Fibroblast of the conjunctiva (primary cell): ENCODE measurements around the gene GDPD5.

Source experiments
- DNase-seq: peaks from one replicate; pipeline ENCODE4 v3.0.0-alpha.2; 2010; ENCODE audit warnings: low read depth

The GDPD5 gene

GRCh38 chr11:75445315-75445953, 80.3 kb downstream of the GDPD5 start:
- DNase-seq, result peak; percentile 21

DNA sequence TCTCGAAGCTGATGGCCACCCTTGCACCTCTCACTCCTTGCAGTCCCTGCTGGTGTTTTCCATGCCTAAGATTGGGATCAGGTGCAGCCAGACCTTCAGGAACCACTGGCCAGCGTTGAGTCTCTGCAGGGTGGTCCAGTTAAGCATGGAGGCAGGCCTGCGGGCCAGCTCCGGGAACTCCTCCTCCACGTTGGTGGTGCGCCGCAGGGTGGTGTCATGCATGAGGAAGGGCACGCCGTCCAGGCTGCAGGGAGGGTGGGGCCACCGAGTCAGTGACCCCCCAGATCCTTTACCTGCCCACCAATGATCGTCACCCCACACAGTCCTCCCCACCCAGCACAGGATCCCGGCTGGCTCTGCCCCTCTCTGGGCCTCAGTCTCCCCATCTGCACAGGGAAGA, 82.7 kb downstream of the GDPD5 start:
- DNase-seq, result no peak

GRCh38 chr11:75442161-75442885, 83.4 kb downstream of the GDPD5 start:
- no peak for DNase-seq

DNA sequence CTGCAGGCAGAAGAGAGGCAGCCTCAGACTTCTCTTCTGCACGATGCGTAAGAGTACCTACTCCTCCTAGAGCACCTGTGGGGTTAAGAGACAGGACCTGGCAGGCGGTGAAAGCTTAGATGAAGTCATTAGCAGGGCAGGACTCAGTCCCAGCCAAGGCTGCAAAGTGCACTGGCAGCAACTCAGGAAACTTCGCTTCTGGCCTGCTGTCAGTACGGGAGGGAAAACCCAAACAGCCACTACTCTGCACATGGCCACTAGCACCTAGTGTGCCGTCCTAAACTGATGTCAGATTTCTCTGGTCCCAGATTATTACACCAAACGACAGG, 84.0 kb downstream of the GDPD5 start:
- no peak for DNase-seq

GRCh38 chr11:75440960-75441803, 84.6 kb downstream of the GDPD5 start:
- DNase-seq, result no peak

GRCh38 chr11:75439495-75440120, 86.1 kb downstream of the GDPD5 start:
- DNase-seq, result no peak

GRCh38 chr11:75439026-75439425, 86.7 kb downstream of the GDPD5 start:
- DNase-seq, result no peak

DNA sequence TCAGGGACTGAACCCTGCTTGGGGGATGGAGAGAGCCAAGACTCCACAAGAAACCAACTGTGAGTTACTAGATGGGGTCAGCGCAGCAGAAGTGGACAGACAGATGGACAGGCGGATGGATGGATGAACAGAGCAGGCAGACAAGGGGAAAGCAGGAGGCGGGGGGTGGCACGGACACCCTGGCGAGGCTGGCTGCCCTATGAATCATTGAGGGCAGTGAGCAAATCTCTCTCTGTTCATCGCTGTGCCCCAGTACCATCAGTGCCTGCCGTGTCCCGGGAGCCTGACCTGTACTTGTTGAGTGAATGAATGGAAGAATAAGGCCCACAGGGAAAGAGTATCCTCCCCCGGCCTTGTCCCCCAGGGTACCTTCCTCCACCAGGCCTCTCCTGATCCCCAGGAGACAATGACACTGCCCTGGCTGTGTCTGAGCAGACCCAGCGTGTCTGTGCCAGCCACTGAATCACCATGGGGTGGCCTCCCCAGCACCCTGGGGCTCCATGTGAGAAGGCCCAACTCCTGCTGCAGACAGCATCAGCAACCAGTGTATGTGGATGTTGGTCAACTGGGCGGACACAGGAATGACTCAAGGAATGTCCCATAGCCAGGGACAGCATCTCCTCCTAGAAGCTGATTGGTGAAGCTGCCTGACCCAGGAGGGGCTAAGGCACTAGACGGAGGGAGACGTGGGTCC, 87.6 kb downstream of the GDPD5 start:
- no peak for DNase-seq

DNA sequence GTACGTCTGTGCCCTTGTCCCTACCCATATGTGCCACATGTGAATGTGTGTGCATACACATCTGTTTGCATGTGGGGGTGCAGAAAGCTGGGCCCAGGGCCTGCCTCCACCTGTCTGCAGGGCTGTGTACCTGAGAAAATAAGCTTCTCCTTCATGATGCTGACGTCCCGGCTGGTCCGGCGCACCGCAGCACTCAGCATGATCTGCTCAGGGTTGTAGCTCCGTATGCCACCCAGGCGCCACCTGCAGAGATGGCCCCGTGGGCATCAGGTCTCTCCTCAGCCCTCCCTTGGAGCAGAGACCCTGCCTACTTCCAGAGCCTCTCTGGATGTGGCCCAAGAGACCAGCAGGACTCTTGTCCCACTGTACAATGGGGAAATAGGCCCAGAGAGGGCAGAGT, 88.9 kb downstream of the GDPD5 start:
- no peak for DNase-seq

GRCh38 chr11:75435571-75435925, 90.2 kb downstream of the GDPD5 start:
- no peak for DNase-seq

DNA sequence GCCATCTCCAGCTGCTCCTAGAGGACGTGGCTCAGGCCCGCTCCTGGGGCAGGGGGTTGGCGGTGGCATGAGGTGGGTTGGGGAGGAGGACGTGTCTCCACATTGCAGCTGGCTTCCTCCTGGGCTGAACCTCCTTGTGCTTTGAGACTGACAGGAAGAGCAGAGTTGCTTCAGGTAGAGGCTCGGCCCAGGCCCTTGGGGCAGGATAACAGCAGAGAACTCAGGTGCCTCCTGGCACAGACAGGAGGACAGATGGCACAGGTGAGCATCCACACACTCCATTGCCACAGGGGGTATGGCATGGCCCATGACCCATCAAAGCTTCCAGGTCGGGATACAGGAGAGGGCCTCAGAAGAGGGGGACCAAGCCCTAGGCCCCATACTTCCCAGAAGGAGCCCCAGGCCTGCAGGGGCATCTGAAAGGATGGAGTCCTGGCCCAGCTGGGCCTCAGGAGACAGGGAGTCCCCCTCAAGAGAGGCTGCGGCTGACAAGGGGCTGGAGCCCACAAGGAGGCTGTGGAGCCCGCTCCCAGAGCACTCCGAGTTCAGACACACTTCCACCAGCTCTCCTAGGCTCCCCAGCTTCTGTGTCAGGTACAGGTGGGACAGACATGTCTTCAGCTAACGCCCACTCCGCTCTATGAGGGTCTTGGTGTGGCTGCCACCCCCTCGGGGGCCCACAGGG, 90.7 kb downstream of the GDPD5 start:
- DNase-seq, result no peak

DNA sequence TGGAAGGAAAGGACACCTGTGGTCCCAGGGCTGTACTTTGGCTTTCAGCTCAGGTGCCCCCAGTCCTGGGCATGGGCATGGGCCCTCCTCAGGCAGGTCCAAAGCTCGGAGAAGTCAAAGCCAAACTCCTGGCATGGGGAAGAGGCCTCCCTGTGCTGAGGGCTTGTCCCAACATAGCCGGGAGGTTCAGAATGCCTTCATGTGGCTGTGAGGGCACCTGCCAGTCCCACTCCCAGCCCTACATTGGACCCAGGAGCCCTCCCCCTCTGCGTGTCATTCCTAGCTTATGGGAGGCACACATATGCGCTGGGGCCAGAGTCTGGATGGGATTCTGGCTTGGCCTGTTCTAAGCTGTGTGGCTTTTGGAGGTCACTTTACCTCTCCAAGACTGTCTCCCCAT, 91.7 kb downstream of the GDPD5 start:
- DNase-seq, result no peak

DNA sequence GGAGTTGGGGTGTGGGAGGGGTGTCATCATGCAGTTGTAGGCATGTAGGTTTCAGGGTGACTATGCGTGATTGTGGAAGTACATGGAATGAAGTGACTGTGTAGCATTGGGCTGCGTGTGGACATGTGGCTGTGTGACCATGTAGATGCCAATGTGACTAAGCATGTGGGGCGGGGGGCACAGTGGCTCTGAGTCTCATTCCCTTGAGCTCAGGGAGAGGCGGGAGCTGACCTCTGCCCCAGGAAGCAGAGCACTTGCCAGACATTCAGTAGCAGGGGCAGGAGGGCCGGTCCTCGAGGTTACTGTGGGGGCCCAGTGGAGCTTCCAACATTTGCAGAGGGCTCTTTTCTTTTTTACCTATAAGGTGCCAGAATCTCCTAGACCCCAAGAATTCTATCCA, 92.3 kb downstream of the GDPD5 start:
- DNase-seq, result no peak

- DNase-seq, result no peak
Observed at GRCh38 chr11:75432911-75433321, 92.8 kb downstream of the GDPD5 start, which contains the start of gene KLHL35. TSS of gene KLHL35 (minus strand) at chr11:75433203. CDS start at chr11:75430629, 2,574 bp downstream.

GRCh38 chr11:75431533-75432525, 93.9 kb downstream of the GDPD5 start:
- no peak for DNase-seq

DNA sequence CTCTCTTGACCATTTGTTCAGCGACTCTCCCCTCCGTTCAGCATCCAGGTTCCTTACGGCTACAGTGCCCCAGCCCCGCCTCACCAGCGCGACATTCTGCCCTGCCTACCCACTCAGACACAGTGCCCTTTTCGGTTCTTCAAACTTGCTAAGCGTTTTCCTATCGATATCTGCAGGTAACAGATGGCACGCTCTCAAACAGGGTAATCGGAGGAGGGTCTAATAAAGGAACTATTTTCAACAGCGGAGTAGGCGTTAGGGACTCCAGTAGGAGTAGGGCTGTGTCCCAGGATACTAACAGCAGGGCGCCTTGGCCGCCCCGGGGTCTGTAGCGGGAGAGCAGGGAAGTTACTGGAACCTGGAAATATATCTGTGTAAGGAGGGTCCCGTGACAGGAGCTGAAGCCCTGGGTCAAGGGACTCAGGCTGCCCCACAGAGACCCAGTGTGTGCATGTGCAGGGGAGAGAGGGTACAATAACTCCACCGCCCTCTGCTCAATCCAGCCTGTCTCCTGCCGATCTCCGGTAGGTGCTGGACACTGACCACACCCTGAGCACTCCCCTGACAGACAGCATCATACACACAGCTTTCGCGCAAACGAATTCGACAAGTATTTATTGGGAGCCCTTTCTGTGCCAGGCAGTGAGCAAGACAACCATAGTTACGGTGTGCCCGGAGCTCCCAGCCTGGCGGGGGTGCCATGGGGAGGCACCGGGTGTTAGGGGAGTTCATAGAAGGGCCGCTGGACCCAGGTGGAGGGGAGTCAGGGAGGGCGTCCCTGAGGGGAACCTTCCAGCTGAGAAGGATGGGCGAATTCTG, 94.8 kb downstream of the GDPD5 start:
- DNase-seq, result no peak

- DNase-seq, result no peak
Observed at GRCh38 chr11:75429902-75430713, 95.6 kb downstream of the GDPD5 start.

- no peak for DNase-seq
Observed at GRCh38 chr11:75429641-75429901, 96.2 kb downstream of the GDPD5 start.
